WERI-Rb-1 (cell line): Measurements from ENCODE around the gene KRTAP4-6.
"Not testable (repeated sequence)": the region's sequence is repeated elsewhere in the genome, so short reads cannot be mapped to it uniquely, and the experiment has no call there.

Experiments
- DNase-seq: peaks from one replicate; pipeline ENCODE4 v3.0.0-alpha.2; 2020
- H3K27ac ChIP-seq: fragments of 250-450 bp; sonication (Bioruptor Pico); 2 replicates; pipeline ENCODE4 v1.5.1; 2020; ENCODE audit warnings: mild to moderate bottlenecking, moderate library complexity
- H3K27me3 ChIP-seq: fragments of 250-450 bp; sonication (Bioruptor Pico); 2 replicates; pipeline ENCODE4 v1.5.1; 2021; ENCODE audit warnings: mild to moderate bottlenecking, low read depth, moderate library complexity; ENCODE audit not compliant: insufficient read depth, severe bottlenecking
- H3K36me3 ChIP-seq: fragments of 250-450 bp; sonication (Bioruptor Pico); 2 replicates; pipeline ENCODE4 v1.5.1; 2020; ENCODE audit warnings: mild to moderate bottlenecking, moderate library complexity
- H3K4me3 ChIP-seq: 2 replicates; pipeline ENCODE4 v1.5.1; 2011; ENCODE audit warnings: low read depth, mild to moderate bottlenecking, control low read depth, low read length
- H3K9me3 ChIP-seq: fragments of 250-450 bp; sonication (Bioruptor Pico); 2 replicates; pipeline ENCODE4 v1.5.1; 2021; ENCODE audit warnings: mild to moderate bottlenecking, moderate library complexity; ENCODE audit not compliant: severe bottlenecking
- TF ChIP-seq, protein P1 (sequence below): IDR thresholded peaks from 2 replicates; pipeline ENCODE4 v1.5.1; 2011; ENCODE audit warnings: low read depth, mild to moderate bottlenecking, control low read depth, inconsistent platforms, low read length

Gene KRTAP4-6

DNA sequence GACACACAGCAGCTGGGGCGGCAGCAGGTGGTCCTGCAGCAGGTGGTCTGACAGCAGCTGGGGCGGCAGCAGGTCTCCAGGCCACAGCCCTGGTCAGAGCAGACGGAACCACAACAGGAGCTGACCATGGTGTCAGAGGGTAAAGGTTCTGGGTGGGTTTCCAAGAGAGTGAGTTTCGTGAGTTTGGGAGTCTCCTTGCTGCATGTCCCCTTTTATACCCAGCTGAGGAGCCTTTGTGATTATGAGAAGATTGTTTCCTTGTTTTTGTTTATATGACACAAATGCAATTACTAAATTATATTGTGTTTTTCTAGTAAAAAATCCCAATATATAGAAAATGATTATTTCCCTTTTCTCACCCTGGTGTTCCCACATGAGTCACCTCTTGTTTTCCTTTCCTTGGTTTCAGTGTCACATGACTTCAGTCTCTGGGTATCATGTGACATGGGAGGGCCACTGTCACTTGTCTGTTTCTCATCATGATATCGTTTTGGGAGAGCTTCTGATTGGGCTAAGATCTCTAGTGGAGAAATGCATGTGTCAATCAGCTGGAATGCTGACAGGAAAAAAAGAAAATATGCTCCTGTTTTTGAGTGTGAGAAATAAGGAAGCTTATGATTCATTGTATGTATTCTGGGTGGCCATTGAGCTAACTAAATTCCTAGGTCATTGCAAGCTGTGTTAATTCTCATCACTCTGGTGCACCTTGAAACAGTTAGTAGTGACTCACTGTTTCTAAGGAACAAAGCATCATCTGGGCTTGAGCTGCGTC, at the start of gene KRTAP4-6:
TSS of gene KRTAP4-6 (minus strand) at position 185 of the 772 bp plus-strand sequence. CDS start at position 128, 57 bp downstream.
- Histone ChIP-seq H3K4me3 (no peak within 1 kb of the TSS), H3K27me3 (peaks cover 79% of the 10 kb centered on the region), H3K27ac (no peak within 1 kb of the TSS), H3K9me3 (peaks cover 10% of the 10 kb centered on the region), H3K36me3 (no peaks in the 10 kb centered on the region)
- no peak for DNase-seq
- TF ChIP-seq, protein P1, sequence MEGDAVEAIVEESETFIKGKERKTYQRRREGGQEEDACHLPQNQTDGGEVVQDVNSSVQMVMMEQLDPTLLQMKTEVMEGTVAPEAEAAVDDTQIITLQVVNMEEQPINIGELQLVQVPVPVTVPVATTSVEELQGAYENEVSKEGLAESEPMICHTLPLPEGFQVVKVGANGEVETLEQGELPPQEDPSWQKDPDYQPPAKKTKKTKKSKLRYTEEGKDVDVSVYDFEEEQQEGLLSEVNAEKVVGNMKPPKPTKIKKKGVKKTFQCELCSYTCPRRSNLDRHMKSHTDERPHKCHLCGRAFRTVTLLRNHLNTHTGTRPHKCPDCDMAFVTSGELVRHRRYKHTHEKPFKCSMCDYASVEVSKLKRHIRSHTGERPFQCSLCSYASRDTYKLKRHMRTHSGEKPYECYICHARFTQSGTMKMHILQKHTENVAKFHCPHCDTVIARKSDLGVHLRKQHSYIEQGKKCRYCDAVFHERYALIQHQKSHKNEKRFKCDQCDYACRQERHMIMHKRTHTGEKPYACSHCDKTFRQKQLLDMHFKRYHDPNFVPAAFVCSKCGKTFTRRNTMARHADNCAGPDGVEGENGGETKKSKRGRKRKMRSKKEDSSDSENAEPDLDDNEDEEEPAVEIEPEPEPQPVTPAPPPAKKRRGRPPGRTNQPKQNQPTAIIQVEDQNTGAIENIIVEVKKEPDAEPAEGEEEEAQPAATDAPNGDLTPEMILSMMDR = no peak

DNA sequence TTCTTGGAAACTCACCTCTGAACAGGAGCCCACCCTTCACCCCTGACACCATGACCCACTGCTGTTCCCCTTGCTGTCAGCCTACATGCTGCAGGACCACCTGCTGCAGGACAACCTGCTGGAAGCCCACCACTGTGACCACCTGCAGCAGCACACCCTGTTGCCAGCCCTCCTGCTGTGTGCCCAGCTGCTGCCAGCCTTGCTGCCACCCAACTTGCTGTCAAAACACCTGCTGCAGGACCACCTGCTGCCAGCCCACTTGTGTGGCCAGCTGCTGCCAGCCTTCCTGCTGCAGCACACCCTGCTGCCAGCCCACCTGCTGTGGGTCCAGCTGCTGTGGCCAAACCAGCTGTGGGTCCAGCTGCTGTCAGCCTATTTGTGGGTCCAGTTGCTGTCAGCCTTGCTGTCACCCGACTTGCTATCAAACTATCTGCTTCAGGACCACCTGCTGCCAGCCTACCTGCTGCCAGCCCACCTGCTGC, 49.5 kb upstream of the KRTAP4-6 start, which contains the start of gene KRTAP9-1:
TSS of gene KRTAP9-1 (plus strand) at position 51 of the 482 bp plus-strand sequence. CDS start at position 51, 0 bp downstream.
- not testable (repeated sequence) for DNase-seq, H3K36me3 ChIP-seq, H3K4me3 ChIP-seq, H3K27ac ChIP-seq, H3K9me3 ChIP-seq
- H3K27me3 ChIP-seq = peaks cover 77% of the 10 kb centered on the region

DNA sequence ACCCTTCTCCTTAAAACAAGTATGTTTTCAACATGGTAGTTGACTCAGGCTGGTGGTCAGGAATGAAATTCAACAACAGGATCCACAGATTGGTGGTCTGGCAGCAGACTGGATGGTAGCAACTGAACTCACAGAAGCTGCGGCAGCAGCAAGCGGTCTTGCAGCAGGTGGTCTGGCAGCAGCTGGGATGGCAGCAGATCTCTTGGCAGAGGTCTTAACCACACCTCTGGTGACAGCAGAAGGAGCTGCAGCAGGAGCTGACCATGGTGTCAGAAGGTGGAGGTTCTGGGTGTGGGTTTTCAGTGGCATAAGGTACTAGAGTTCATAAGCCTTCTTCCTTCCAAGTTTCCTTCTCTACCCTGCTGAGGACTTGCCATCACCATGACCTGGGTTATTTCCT, 46.5 kb upstream of the KRTAP4-6 start:
- no peak overlapping the region for H3K27ac ChIP-seq
- no peak for DNase-seq
- H3K27me3 ChIP-seq = peaks cover 88% of the 10 kb centered on the region
- no peaks in the 10 kb centered on the region for H3K36me3 ChIP-seq
- H3K9me3 ChIP-seq = no peaks in the 10 kb centered on the region
- H3K4me3 ChIP-seq = no peak overlapping the region
- TF ChIP-seq, protein P1 = no peak

DNA sequence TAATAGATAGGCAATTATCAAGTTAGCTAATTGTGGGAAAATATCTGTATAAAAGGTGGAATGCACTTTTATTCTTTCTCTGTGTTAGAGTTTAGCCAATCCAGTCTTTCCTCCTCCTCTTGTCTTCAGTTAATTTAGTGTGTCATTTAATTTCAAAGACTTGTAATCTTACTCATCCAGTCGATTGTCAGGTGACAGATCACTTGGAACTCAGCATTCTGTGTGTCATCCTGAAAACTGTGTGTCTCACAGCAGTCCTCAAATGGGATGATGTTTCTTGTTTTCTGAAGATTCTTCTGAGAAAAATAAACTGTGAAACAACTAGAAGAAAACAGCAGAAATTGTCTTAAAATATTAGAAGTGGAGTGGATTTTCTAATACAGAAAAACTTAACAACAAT, 44.7 kb upstream of the KRTAP4-6 start:
- no peak overlapping the region for H3K27ac ChIP-seq
- TF ChIP-seq, protein P1 = no peak
- H3K27me3 ChIP-seq = peaks cover 88% of the 10 kb centered on the region
- H3K9me3 ChIP-seq = no peaks in the 10 kb centered on the region
- no peaks in the 10 kb centered on the region for H3K36me3 ChIP-seq
- no peak for DNase-seq
- H3K4me3 ChIP-seq = no peak overlapping the region

DNA sequence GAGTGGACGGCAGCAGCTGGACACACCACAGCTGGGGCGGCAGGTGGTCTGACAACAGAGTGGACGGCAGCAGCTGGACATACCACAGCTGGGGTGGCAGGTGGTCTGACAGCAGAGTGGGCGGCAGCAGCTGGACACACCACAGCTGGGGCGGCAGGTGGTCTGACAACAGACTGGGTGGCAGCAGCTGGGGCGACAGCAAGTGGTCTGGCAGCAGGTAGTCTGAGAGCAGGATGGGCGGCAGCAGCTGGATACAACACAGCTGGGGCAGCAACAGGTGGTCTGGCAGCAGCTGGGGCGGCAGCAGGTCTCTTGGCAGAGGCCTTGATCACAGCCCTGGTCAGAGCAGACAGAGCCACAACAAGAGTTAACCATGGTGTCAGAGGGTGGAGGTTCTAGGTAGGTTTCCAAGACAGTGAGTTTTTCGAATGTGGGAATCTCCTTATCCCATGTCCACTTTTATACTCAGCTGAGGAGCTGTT, 44.2 kb upstream of the KRTAP4-6 start, which contains the start of gene KRTAP4-1:
TSS of gene KRTAP4-1 (minus strand) at position 432 of the 482 bp plus-strand sequence. CDS start at position 375, 57 bp downstream.
- no peak within 1 kb of the TSS for H3K4me3 ChIP-seq
- no peaks in the 10 kb centered on the region for H3K36me3 ChIP-seq
- no peak within 1 kb of the TSS for H3K27ac ChIP-seq
- DNase-seq = no peak
- H3K27me3 ChIP-seq = peaks cover 88% of the 10 kb centered on the region
- H3K9me3 ChIP-seq = no peaks in the 10 kb centered on the region
- TF ChIP-seq, protein P1 = no peak

DNA sequence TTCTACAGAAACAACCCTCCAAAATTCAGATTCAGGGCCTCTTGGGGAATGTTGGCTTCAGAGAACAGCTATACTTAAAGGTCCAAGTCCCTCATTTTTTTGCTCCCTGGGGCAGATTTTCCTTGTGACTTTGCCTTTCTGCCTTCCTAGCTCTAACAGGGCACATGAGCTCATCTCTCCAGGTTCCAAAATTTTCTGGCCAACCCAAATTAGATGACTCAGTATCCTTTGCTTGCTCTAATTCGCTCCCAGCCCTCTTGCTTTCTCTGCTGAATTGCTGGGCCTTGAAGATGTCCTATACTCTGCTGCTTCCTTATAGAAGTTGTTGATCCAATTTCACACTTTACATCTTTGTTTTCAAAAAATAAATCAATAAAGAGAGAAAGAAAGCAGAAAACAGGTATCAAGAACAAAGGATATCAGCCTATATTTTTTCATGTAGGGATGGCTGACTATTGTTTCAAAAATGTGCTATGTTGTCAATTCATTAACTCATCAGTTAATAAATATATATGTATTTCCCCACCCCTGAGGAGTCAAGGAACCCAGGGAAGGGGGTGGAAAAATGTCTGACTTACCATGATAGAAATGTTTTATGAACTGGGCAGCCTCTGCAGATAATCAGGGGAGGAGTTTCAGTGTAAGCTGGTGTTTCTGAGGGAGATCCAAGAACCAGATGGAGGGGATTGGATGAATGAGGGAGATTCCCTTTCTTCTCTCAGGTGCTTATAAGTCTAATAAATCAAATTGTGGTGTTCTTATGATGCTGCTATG, 38.7 kb upstream of the KRTAP4-6 start:
- Histone ChIP-seq H3K4me3 (no peak overlapping the region), H3K9me3 (peaks cover 2% of the 10 kb centered on the region), H3K27ac (no peak overlapping the region), H3K27me3 (peaks cover 91% of the 10 kb centered on the region), H3K36me3 (no peaks in the 10 kb centered on the region)
- no peak for DNase-seq
- TF ChIP-seq, protein P1 = no peak
